Activated CD8-positive, alpha-beta memory T cell treated with anti-CD3 and anti-CD28 coated beads, Interleukin-2, amount 50 U/mL, for 24 hours (primary cell): ENCODE results near the gene CD68.
A peak's percentile ranks its signal among the peaks of the same experiment; 100 is the strongest.

Experiments
- DNase-seq: peaks from one replicate; pipeline ENCODE4 v3.0.0-alpha.2; 2020; ENCODE audit errors: extremely low read depth

Gene CD68

GRCh38 chr17:7579001-7579833, at the start of gene CD68:
Gene CD68, plus strand, starts transcription at chr17:7579638. Its CDS starts 40 bp downstream, at chr17:7579678.
- peak; percentile 63 for DNase-seq

GRCh38 chr17:7530023-7530900, 49.2 kb upstream of the CD68 start:
- DNase-seq: no peak

GRCh38 chr17:7538050-7538449, 41.4 kb upstream of the CD68 start:
- no peak for DNase-seq

GRCh38 chr17:7538891-7539545, 40.4 kb upstream of the CD68 start:
- no peak for DNase-seq

- DNase-seq: no peak
These were observed 38.3 kb upstream of the CD68 start for GRCh38 chr17:7541074-7541621.

- no peak for DNase-seq
These were observed 34.5 kb upstream of the CD68 start for GRCh38 chr17:7544911-7545310.

GRCh38 chr17:7548585-7549400, 30.6 kb upstream of the CD68 start, which contains the start of gene TNFSF12:
Gene TNFSF12, plus strand, starts transcription at chr17:7549058. Its CDS starts 96 bp downstream, at chr17:7549154.
- DNase-seq: no peak

- DNase-seq: no peak
These were observed 29.9 kb upstream of the CD68 start for GRCh38 chr17:7549401-7550055.

GRCh38 chr17:7550344-7550743, 29.1 kb upstream of the CD68 start:
- DNase-seq: no peak

GRCh38 chr17:7551396-7551795, 28.0 kb upstream of the CD68 start:
- no peak for DNase-seq

- DNase-seq: no peak
These were observed 26.8 kb upstream of the CD68 start for GRCh38 chr17:7552621-7553051.

- DNase-seq: no peak
These were observed 26.1 kb upstream of the CD68 start for GRCh38 chr17:7553356-7553755.

GRCh38 chr17:7555320-7555948, 24.0 kb upstream of the CD68 start:
- DNase-seq: no peak

GRCh38 chr17:7556627-7557026, 22.8 kb upstream of the CD68 start:
- DNase-seq: no peak

- DNase-seq: no peak
These were observed 22.2 kb upstream of the CD68 start for GRCh38 chr17:7557147-7557764.

- DNase-seq: no peak
These were observed 21.5 kb upstream of the CD68 start for GRCh38 chr17:7557775-7558543.

- no peak for DNase-seq
These were observed 20.7 kb upstream of the CD68 start, which contains the start of gene TNFSF13 for GRCh38 chr17:7558544-7559319. Gene TNFSF13, plus strand, starts transcription at chr17:7558750. Its CDS starts 290 bp downstream, at chr17:7559040.
